Mucosa of descending colon (tissue), 3 donors: Measurements from ENCODE around the gene CALCOCO1. TPM values are rescaled to one million over a fixed set of nuclear protein-coding genes. Genes with fewer than 3 reads are reported as not detected.

ENCODE experiments used
- ATAC-seq: fragments of 200-7000 bp; cut with Tn5 transposase; one replicate; pipeline ENCODE4 v1.9.1; 2020; ENCODE audit warnings: mild to moderate bottlenecking, moderate library complexity
- DNase-seq, 3 donors: peaks; one replicate each; pipeline ENCODE4 v3.0.0-alpha.2; 2020
- H3K36me3 ChIP-seq: fragments of 200-600 bp; one replicate; pipeline ENCODE4 v1.8.0; 2021; ENCODE audit warnings: low read depth, mild to moderate bottlenecking
- H3K4me1 ChIP-seq: fragments of 200-600 bp; one replicate; pipeline ENCODE4 v1.8.0; 2021; ENCODE audit warnings: low read depth, mild to moderate bottlenecking
- H3K4me3 ChIP-seq: fragments of 200-600 bp; one replicate; pipeline ENCODE4 v1.8.0; 2021; ENCODE audit warnings: mild to moderate bottlenecking
- H3K9me3 ChIP-seq: fragments of 200-600 bp; one replicate; pipeline ENCODE4 v1.8.0; 2021; ENCODE audit warnings: mild to moderate bottlenecking
- intact Hi-C, 2 donors: fragments of 100-400 bp; cut with DNase I in 1 of 2; cut with micrococcal nuclease in 1 of 2; formaldehyde crosslinking; loops; one replicate each; pipeline versions ENCODE4 v1.11.0 to v1.11.1; 2022; cut with DNase I, micrococcal nuclease
- total RNA-seq, 3 donors: library from RNA; stranded (reverse); fragmentation: NEBNext Ultra II Directional in 2 of 3; extraction: Animal tissue kit (Norgen Biotek cat#: 25700) in 2 of 3; gene quantifications; one replicate each; pipeline versions ENCODE4 v1.2.1 to v1.2.4, GENCODE V29; 2021 to 2023
- TF ChIP-seq, protein P1 (sequence below): fragments of 200-600 bp; IDR thresholded peaks from one replicate; pipeline ENCODE4 v1.8.0; 2022; ENCODE audit warnings: antibody characterized with exemption, mild to moderate bottlenecking
- donor health status: DM: no; HTN: no; CAD: no; lungs with moderate emphysema.
- donor health status: DM: no; HTN: no; CAD: no.
- donor health status: DM: no; HTN: yes; CAD: no.

CALCOCO1 gene
- total RNA-seq, 3 donors from 2014 or later = 62.2 to 235 (median 119) TPM

DNA sequence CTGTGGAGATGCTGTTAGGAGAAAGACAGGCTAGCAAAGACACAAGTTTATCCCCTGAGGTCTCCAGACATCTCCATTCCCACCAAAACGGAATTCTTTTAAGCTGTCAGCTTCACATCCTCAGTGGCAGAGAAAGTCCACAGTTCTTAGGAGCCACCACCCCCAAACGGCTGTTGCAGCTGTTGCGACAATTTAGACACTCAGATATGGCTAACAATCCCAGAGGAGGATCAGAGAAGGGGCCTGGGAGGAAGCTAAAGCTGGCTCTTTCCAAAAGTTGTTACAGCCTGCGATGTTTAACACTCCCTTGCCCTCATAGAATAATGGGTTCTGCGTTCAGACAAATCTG lies 49.5 kb downstream of the CALCOCO1 start:
- Histone ChIP-seq H3K36me3 (no peaks in the 10 kb centered on the region), H3K4me1 (peaks cover 19% of the 10 kb centered on the region), H3K9me3 (no peaks in the 10 kb centered on the region), H3K4me3 (no peak overlapping the region)
- intact Hi-C loops = loop anchor here (10.0 kb wide), 2 partner anchors 123 to 133 kb away; no protein-coding TSS in a partner anchor
- DNase-seq = no peak
- ATAC-seq = no peak
- TF ChIP-seq, protein P1, sequence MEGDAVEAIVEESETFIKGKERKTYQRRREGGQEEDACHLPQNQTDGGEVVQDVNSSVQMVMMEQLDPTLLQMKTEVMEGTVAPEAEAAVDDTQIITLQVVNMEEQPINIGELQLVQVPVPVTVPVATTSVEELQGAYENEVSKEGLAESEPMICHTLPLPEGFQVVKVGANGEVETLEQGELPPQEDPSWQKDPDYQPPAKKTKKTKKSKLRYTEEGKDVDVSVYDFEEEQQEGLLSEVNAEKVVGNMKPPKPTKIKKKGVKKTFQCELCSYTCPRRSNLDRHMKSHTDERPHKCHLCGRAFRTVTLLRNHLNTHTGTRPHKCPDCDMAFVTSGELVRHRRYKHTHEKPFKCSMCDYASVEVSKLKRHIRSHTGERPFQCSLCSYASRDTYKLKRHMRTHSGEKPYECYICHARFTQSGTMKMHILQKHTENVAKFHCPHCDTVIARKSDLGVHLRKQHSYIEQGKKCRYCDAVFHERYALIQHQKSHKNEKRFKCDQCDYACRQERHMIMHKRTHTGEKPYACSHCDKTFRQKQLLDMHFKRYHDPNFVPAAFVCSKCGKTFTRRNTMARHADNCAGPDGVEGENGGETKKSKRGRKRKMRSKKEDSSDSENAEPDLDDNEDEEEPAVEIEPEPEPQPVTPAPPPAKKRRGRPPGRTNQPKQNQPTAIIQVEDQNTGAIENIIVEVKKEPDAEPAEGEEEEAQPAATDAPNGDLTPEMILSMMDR = no peak

DNA sequence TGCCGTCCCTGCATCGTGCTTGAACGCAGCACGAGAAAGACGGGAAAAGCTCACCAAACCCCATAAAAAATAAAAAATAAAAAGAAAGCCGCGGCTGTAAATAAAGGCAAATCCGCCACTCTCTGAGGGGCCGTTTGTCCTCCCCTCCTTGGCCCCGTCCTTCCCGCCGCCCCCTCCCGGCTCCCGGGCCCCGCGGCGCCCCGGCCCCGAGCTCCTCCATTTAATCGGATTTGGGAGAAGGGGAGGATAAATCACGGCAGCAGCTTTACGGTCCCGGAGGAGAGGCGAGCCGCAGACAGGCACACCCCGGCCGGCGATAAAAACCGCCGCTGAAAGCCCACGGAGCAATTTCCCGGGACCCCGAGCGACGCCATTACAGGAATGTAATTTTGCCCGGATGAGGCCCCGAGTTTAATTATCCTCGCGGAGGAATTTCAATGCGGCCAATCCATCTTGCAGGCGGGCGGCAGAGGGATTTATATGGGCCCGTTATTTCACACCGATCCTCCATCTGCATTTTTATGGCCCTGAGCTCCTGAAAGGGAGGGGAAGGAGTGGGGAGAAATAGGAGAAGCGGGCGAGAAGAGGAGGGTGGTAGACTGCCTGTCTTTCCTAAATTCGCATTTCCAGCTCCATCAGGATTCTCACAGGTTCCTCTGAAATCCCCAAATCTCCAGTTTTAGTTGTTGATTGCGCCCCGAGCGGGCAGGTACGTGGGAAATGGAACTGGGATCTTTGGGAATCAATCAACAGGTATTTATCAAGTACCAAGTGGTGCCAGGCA lies 50.0 kb downstream of the CALCOCO1 start:
- TF ChIP-seq, protein P1 = no peak
- H3K36me3 ChIP-seq = no peaks in the 10 kb centered on the region
- no peak overlapping the region for H3K4me3 ChIP-seq
- DNase-seq (peak in 1 of 3 donors; percentile 51), ATAC-seq (no peak)
- intact Hi-C loops = loop anchor here (10.0 kb wide), 2 partner anchors 122 to 132 kb away; no protein-coding TSS in a partner anchor
- H3K9me3 ChIP-seq = no peaks in the 10 kb centered on the region
- peaks cover 19% of the 10 kb centered on the region for H3K4me1 ChIP-seq

DNA sequence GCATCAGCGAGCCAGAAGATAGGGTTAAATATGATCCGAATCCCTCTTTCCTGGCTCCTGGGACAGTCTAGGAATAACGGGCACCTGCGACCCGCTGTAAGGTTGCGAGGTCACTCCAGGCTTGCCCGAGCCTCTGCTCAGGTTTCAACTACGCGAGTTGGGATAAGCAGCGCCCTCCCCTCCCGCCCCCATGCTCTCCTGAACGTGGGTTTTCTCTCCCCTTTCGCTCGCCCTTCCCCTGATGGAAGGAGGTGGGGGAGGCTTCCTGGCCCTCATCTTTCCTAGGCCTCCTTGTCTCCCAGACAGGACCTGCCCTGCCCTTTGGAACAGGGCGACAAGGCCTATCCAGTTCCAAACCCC lies 50.6 kb downstream of the CALCOCO1 start:
- Histone ChIP-seq H3K9me3 (no peaks in the 10 kb centered on the region), H3K4me3 (peak overlapping the region; percentile 38), H3K36me3 (peaks cover 4% of the 10 kb centered on the region), H3K4me1 (peaks cover 19% of the 10 kb centered on the region)
- ATAC-seq = peak; percentile 6
- TF ChIP-seq, protein P1 = no peak
- intact Hi-C loops = loop anchor here (10.0 kb wide), 2 partner anchors 122 to 132 kb away; no protein-coding TSS in a partner anchor
- DNase-seq = peak; percentile 43 to 63 (median 56)

DNA sequence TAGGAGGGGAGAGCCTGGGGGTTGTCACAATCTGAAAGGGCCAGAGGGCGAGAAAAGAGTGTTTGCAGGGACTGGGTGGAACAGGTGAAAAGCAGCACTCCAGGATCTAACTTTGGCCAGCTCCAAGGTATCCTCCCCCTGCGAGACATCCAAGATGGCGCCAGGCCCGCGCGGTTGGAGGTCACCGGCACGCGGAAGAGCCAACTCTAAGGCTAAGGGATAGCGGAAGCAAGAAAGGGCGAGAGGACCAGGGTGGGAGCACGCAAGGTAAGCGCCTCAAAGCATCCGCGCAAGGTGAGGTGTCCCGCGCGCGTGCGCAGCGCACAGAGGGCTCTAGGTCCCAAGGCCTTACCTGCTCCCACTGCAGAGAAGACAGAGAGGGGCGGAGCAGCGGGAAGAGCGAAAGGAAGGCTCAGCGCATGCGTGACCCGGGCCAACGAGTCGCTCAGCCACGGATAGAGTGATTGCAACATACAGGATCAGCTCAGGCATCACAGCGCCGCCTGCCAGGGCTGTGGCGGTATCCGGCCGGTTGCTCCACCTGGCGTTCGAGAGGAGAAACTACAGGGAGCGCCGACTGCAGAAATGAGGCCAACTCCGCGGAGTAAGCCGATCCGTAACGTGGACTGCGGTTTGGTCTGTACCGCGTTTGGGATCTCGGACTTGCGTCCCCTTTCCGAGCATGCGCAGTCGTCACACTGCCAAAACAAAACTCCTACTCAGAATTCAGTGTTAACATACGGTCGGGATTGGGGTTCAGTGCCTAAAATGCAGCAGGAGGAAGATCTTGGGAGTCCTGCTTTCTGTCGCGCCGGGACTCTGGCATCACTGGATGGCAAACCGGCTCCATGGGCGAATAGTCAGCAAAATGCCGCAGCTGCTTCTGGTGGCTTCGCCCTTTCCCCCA lies 51.3 kb downstream of the CALCOCO1 start, which contains the start of gene ATP5MC2:
ATP5MC2 (minus strand) TSS at position 383 of the 907 bp plus-strand sequence. CDS start 3,469 bp downstream, outside the sequence.
- DNase-seq (peak; percentile 96 to 98 (median 98)), ATAC-seq (peak; percentile 96)
- peaks cover 10% of the 10 kb centered on the region for H3K36me3 ChIP-seq
- TF ChIP-seq, protein P1 = peak; percentile 97
- intact Hi-C loops = loop anchor here (10.0 kb wide), 2 partner anchors 121 to 131 kb away; no protein-coding TSS in a partner anchor
- H3K4me1 ChIP-seq = peaks cover 19% of the 10 kb centered on the region
- H3K4me3 ChIP-seq = peak within 1 kb of the TSS; percentile 38
- no peaks in the 10 kb centered on the region for H3K9me3 ChIP-seq

DNA sequence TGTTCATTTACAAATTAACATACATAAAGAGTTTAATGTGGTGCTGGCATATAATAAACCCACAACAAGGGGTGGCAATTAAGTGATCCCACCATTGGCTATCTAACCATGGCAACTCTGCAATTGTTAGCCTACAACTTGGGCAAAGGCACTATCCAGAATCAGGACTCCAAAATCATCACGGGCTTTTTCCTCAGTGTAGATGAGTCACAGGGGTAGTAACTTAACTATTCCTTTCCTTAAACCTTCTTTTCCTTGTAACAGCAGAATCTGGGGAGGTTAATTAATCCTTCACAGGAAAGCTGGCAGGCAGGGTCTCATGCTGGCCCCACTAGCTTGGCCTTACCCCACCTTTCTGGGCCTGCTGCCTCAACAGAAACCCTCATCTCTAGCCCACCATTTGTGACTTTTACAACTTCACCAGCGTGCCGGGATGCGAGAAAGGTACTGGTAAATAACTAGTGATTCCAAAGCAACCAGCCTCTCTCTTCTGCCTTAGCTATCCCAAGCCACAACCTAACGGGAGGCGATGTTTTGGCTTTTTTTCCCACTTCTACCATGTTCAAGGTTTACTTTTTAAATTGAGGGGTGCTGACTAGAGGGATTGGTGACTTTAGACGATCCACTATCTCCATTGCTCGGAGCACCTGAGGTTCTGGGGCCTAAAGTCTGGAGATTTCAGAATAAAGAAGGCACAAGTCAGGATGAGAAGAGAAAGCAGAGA lies 52.1 kb downstream of the CALCOCO1 start:
- Histone ChIP-seq H3K4me1 (peaks cover 19% of the 10 kb centered on the region), H3K36me3 (peaks cover 10% of the 10 kb centered on the region), H3K9me3 (no peaks in the 10 kb centered on the region), H3K4me3 (peak overlapping the region; percentile 38)
- TF ChIP-seq, protein P1 = no peak
- ATAC-seq (no peak), DNase-seq (peak in 1 of 3 donors; percentile 17)
- intact Hi-C loops = loop anchor here (10.0 kb wide), 2 partner anchors 120 to 130 kb away; no protein-coding TSS in a partner anchor
